Trophoblast cell (in vitro differentiated cells and primary cell): ENCODE data around the gene OR10H2.

ENCODE experiments used
- DNase-seq, 2 donors: peaks; one replicate each; pipeline ENCODE4 v3.0.0-alpha.2; 2016
- H2AFZ ChIP-seq: 2 replicates; pipeline ENCODE4 v1.6.1; 2013; ENCODE audit warnings: low read length, moderate library complexity, mild to moderate bottlenecking; ENCODE audit not compliant: insufficient read depth, poor library complexity
- H2AK5ac ChIP-seq: 2 replicates; pipeline ENCODE4 v1.6.1; 2013; ENCODE audit warnings: mild to moderate bottlenecking, low read length
- H2BK120ac ChIP-seq: 2 replicates; pipeline ENCODE4 v1.6.1; 2013; ENCODE audit warnings: low read length, mild to moderate bottlenecking, moderate library complexity; ENCODE audit not compliant: insufficient read depth, poor library complexity
- H2BK12ac ChIP-seq: 2 replicates; pipeline ENCODE4 v1.6.1; 2013; ENCODE audit warnings: mild to moderate bottlenecking, low read length, moderate library complexity
- H2BK5ac ChIP-seq: 2 replicates; pipeline ENCODE4 v1.6.1; 2013; ENCODE audit warnings: low read length, low read depth, moderate library complexity, mild to moderate bottlenecking; ENCODE audit not compliant: poor library complexity
- H3K14ac ChIP-seq: 2 replicates; pipeline ENCODE4 v1.6.1; 2013; ENCODE audit warnings: mild to moderate bottlenecking, low read length
- H3K18ac ChIP-seq: 2 replicates; pipeline ENCODE4 v1.6.1; 2013; ENCODE audit warnings: mild to moderate bottlenecking, low read length
- H3K23ac ChIP-seq: 2 replicates; pipeline ENCODE4 v1.6.1; 2013; ENCODE audit warnings: low read length
- H3K27ac ChIP-seq: 2 replicates; pipeline ENCODE4 v1.5.1; 2013; ENCODE audit warnings: low read depth, mild to moderate bottlenecking, inconsistent platforms, low read length, moderate library complexity
- H3K27me3 ChIP-seq: 2 replicates; pipeline ENCODE4 v1.6.1; 2013; ENCODE audit warnings: inconsistent platforms, mild to moderate bottlenecking, low read length, moderate library complexity; ENCODE audit not compliant: insufficient read depth
- H3K36me3 ChIP-seq, 2 experiments: 1 replicate in 1 of 2; 2 replicates in 1 of 2; pipeline ENCODE4 v1.6.1; 2013; ENCODE audit warnings: low read length in 2 of 2, mild to moderate bottlenecking in 2 of 2, moderate library complexity in 1 of 2; ENCODE audit not compliant: insufficient read depth in 2 of 2, control insufficient read depth in 1 of 2
- H3K4ac ChIP-seq: 2 replicates; pipeline ENCODE4 v1.6.1; 2013; ENCODE audit warnings: low read depth, mild to moderate bottlenecking, low read length, moderate library complexity
- H3K4me1 ChIP-seq, 2 experiments: 1 replicate in 1 of 2; 2 replicates in 1 of 2; pipeline ENCODE4 v1.6.1; 2013; ENCODE audit warnings: low read length in 2 of 2, mild to moderate bottlenecking in 2 of 2, moderate library complexity in 1 of 2; ENCODE audit not compliant: insufficient read depth in 2 of 2, control insufficient read depth in 1 of 2
- H3K4me2 ChIP-seq: 2 replicates; pipeline ENCODE4 v1.6.1; 2013; ENCODE audit warnings: inconsistent platforms, mild to moderate bottlenecking, low read length, moderate library complexity
- H3K4me3 ChIP-seq: 2 replicates; pipeline ENCODE4 v1.5.1; 2013; ENCODE audit warnings: mild to moderate bottlenecking, low read depth, low read length, inconsistent platforms
- H3K79me1 ChIP-seq: one replicate; pipeline ENCODE4 v1.6.1; 2013; ENCODE audit warnings: low read length
- H3K79me2 ChIP-seq: 2 replicates; pipeline ENCODE4 v1.6.1; 2013; ENCODE audit warnings: low read length, mild to moderate bottlenecking; ENCODE audit not compliant: control insufficient read depth, insufficient read depth, poor library complexity
- H3K9ac ChIP-seq: 2 replicates; pipeline ENCODE4 v1.6.1; 2013; ENCODE audit warnings: mild to moderate bottlenecking, low read length
- H3K9me3 ChIP-seq: 2 replicates; pipeline ENCODE4 v1.6.1; 2013; ENCODE audit warnings: low read depth, mild to moderate bottlenecking, control low read depth, inconsistent platforms, low read length; ENCODE audit not compliant: insufficient read depth
- H4K12ac ChIP-seq: 2 replicates; pipeline ENCODE4 v1.6.1; 2013; ENCODE audit warnings: low read depth, mild to moderate bottlenecking, low read length, moderate library complexity
- H4K8ac ChIP-seq: 2 replicates; pipeline ENCODE4 v1.6.1; 2013; ENCODE audit warnings: low read depth, mild to moderate bottlenecking, low read length, moderate library complexity
- H4K91ac ChIP-seq: one replicate; pipeline ENCODE4 v1.6.1; 2013; ENCODE audit warnings: low read depth, mild to moderate bottlenecking, low read length, moderate library complexity
- WGBS: extraction: QIAGEN DNeasy Blood & Tissue Kit; methylation state at CpG from one replicate; pipeline ENCODE4 v1.1.7; 2013; ENCODE audit warnings: missing lambda C conversion rate; ENCODE audit not compliant: insufficient read length, insufficient coverage; ENCODE audit errors: extremely low coverage; 5-methylcytosine and 5-hydroxymethylcytosine counted together

OR10H2 gene

GRCh38 chr19:15721268-15721667, 6.6 kb upstream of the OR10H2 start:
- no peak overlapping the region for H4K8ac ChIP-seq
- H3K79me1 ChIP-seq = no peaks in the 10 kb centered on the region
- no peak overlapping the region for H3K9ac ChIP-seq
- no peak overlapping the region for H3K4me3 ChIP-seq
- no peak overlapping the region for H3K4me2 ChIP-seq
- H3K27me3 ChIP-seq = no peaks in the 10 kb centered on the region
- no peak overlapping the region for H2BK12ac ChIP-seq
- no peak overlapping the region for H2BK120ac ChIP-seq
- peaks cover 31% of the 10 kb centered on the region for H3K9me3 ChIP-seq
- DNase-seq = no peak
- no peak overlapping the region for H2BK5ac ChIP-seq
- no peak overlapping the region for H2AK5ac ChIP-seq
- H3K23ac ChIP-seq = no peak overlapping the region
- WGBS = no CpG with 5 or more reads among the region's 1 CpG
- H2AFZ ChIP-seq = no peak overlapping the region
- no peaks in the 10 kb centered on the region for H3K4me1 ChIP-seq
- H3K4ac ChIP-seq = no peak overlapping the region
- H4K12ac ChIP-seq = no peak overlapping the region
- no peak overlapping the region for H3K14ac ChIP-seq
- no peak overlapping the region for H3K18ac ChIP-seq
- no peak overlapping the region for H4K91ac ChIP-seq
- H3K27ac ChIP-seq = no peak overlapping the region
- H3K79me2 ChIP-seq = no peaks in the 10 kb centered on the region
- H3K36me3 ChIP-seq = no peaks in the 10 kb centered on the region

- Histone ChIP-seq H3K4me3 (no peak overlapping the region), H4K91ac (no peak overlapping the region), H3K4me2 (no peak overlapping the region), H3K9me3 (peaks cover 25% of the 10 kb centered on the region), H3K18ac (no peak overlapping the region), H4K8ac (no peak overlapping the region), H3K9ac (no peak overlapping the region), H3K36me3 (no peaks in the 10 kb centered on the region), H3K27me3 (no peaks in the 10 kb centered on the region), H2BK5ac (no peak overlapping the region), H3K79me2 (no peaks in the 10 kb centered on the region), H2AFZ (no peak overlapping the region), H3K79me1 (no peaks in the 10 kb centered on the region), H3K14ac (no peak overlapping the region), H3K4me1 (no peaks in the 10 kb centered on the region), H4K12ac (no peak overlapping the region), H2BK12ac (no peak overlapping the region), H2BK120ac (no peak overlapping the region), H3K4ac (no peak overlapping the region), H3K27ac (no peak overlapping the region), H3K23ac (no peak overlapping the region), H2AK5ac (no peak overlapping the region)
- DNase-seq = no peak
- no CpG with 5 or more reads among the region's 25 CpGs for WGBS
Measured at GRCh38 chr19:15722956-15723355, 4.9 kb upstream of the OR10H2 start.

GRCh38 chr19:15730538-15730937, 2.7 kb downstream of the OR10H2 start:
- Histone ChIP-seq H3K23ac (no peak overlapping the region), H3K4me3 (no peak overlapping the region), H3K9me3 (peaks cover 32% of the 10 kb centered on the region), H3K36me3 (no peaks in the 10 kb centered on the region), H3K9ac (no peak overlapping the region), H2BK5ac (no peak overlapping the region), H3K27ac (no peak overlapping the region), H3K4ac (no peak overlapping the region), H4K8ac (no peak overlapping the region), H3K18ac (no peak overlapping the region), H3K79me1 (no peaks in the 10 kb centered on the region), H3K4me2 (no peak overlapping the region), H3K14ac (no peak overlapping the region), H3K27me3 (no peaks in the 10 kb centered on the region), H3K79me2 (no peaks in the 10 kb centered on the region), H3K4me1 (no peaks in the 10 kb centered on the region), H2BK12ac (no peak overlapping the region), H4K12ac (no peak overlapping the region), H2AK5ac (no peak overlapping the region), H2AFZ (no peak overlapping the region), H2BK120ac (no peak overlapping the region), H4K91ac (no peak overlapping the region)
- DNase-seq = no peak
- WGBS = no CpG with 5 or more reads among the region's 1 CpG

DNA sequence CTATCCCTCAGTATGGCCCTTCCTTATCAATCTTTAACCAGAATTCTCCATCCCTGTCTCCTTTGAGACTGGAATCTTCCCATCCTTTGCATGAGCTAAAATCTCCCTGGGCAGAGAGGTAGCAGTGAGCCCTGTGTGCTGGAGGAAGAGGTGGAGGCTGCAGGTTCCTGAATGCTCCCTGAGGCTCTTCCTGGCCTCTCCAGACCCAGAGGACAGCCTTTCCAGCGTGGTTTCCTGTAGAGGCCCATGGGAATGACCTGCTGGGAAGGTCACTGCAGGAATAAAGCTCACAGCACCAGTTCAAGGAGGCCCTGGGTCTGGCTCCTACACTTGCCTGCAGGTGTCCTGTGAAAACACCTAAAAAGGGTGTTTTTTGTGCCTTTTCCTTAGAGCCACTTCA, 4.6 kb downstream of the OR10H2 start:
- no peak overlapping the region for H3K4ac ChIP-seq
- no peak overlapping the region for H4K8ac ChIP-seq
- H3K9ac ChIP-seq = no peak overlapping the region
- H2BK12ac ChIP-seq = no peak overlapping the region
- H3K18ac ChIP-seq = no peak overlapping the region
- no peak overlapping the region for H3K27ac ChIP-seq
- H2BK120ac ChIP-seq = no peak overlapping the region
- no peaks in the 10 kb centered on the region for H3K36me3 ChIP-seq
- no peak overlapping the region for H3K23ac ChIP-seq
- H3K79me2 ChIP-seq = no peaks in the 10 kb centered on the region
- H3K14ac ChIP-seq = no peak overlapping the region
- no peak overlapping the region for H2AFZ ChIP-seq
- H2AK5ac ChIP-seq = no peak overlapping the region
- H2BK5ac ChIP-seq = no peak overlapping the region
- no peak overlapping the region for H3K4me2 ChIP-seq
- H3K9me3 ChIP-seq = peaks cover 30% of the 10 kb centered on the region
- no peaks in the 10 kb centered on the region for H3K27me3 ChIP-seq
- no peaks in the 10 kb centered on the region for H3K79me1 ChIP-seq
- H3K4me1 ChIP-seq = no peaks in the 10 kb centered on the region
- no peak overlapping the region for H4K91ac ChIP-seq
- WGBS = no CpG with 5 or more reads among the region's 1 CpG
- no peak overlapping the region for H3K4me3 ChIP-seq
- no peak overlapping the region for H4K12ac ChIP-seq
- no peak for DNase-seq
